ENCODE data around the gene GNG14. TPM values are rescaled to one million over a fixed set of nuclear protein-coding genes. Genes with fewer than 3 reads are reported as not detected.
A peak's percentile ranks its signal among the peaks of the same experiment; 100 is the strongest.

GNG14 gene
- total and polyA plus RNA-seq, 2 of the 13 experiments (the other 11 are each of a cell fraction or from before 2014, with no cell fraction given): not detected

GRCh38 chr19:12723641-12724426 lies 36.0 kb downstream of the GNG14 start, which contains the start of gene TNPO2 (continued):
- TF ChIP-seq ZBTB4 (CRISPR knock-in tag; IDR thresholded peaks at IDR 0.05; ENCODE audit: borderline replicate concordance) (no peak), HNRNPLL (IDR thresholded peaks at IDR 0.05; ENCODE audit: low read depth, low read length, poor library complexity, severe bottlenecking) (peak; percentile 43), TARDBP (CRISPR knock-in tag; IDR thresholded peaks at IDR 0.05) (no peak), BATF2 (CRISPR knock-in tag; IDR thresholded peaks at IDR 0.05) (no peak), PPARG (CRISPR knock-in tag; conservative IDR thresholded peaks at IDR 0.05) (no peak), ZNF574 (CRISPR knock-in tag; IDR thresholded peaks at IDR 0.05) (peak; percentile 98), KLF12 (CRISPR knock-in tag; IDR thresholded peaks at IDR 0.05; ENCODE audit: borderline replicate concordance) (no peak), ZNF773 (CRISPR knock-in tag; IDR thresholded peaks at IDR 0.05; ENCODE audit: borderline replicate concordance) (no peak), CREB1 (IDR thresholded peaks at IDR 0.05) (no peak), CREB1 (CRISPR knock-in tag; IDR thresholded peaks at IDR 0.05) (peak; percentile 47), TFAP4 (IDR thresholded peaks at IDR 0.05; ENCODE audit: borderline replicate concordance, low read depth) (no peak), TGIF2 (CRISPR knock-in tag; IDR thresholded peaks at IDR 0.05) (peak; percentile 38; the same call in 1 of the 2 replicates), ZFP1 (CRISPR knock-in tag; IDR thresholded peaks at IDR 0.05) (no peak), THAP8 (CRISPR knock-in tag; IDR thresholded peaks at IDR 0.05; ENCODE audit: borderline replicate concordance) (no peak), POLR2G (IDR thresholded peaks at IDR 0.05; ENCODE audit: low read depth, low read length) (peak; percentile 87), ZNF503 (CRISPR knock-in tag; IDR thresholded peaks at IDR 0.05) (no peak), WIZ (CRISPR knock-in tag; IDR thresholded peaks at IDR 0.05) (no peak), ZNF329 (CRISPR knock-in tag; IDR thresholded peaks at IDR 0.05; ENCODE audit: low read depth) (no peak), SAFB2 (CRISPR knock-in tag; IDR thresholded peaks at IDR 0.05; ENCODE audit: borderline replicate concordance, low read depth) (no peak)
